Measurements from ENCODE around the gene PODN. TPM values are rescaled to one million over a fixed set of nuclear protein-coding genes. Genes with fewer than 3 reads are reported as not detected.
A peak's percentile ranks its signal among the peaks of the same experiment; 100 is the strongest.

Gene PODN
- total RNA-seq, 1 experiment from 2014 or later: not detected

DNA sequence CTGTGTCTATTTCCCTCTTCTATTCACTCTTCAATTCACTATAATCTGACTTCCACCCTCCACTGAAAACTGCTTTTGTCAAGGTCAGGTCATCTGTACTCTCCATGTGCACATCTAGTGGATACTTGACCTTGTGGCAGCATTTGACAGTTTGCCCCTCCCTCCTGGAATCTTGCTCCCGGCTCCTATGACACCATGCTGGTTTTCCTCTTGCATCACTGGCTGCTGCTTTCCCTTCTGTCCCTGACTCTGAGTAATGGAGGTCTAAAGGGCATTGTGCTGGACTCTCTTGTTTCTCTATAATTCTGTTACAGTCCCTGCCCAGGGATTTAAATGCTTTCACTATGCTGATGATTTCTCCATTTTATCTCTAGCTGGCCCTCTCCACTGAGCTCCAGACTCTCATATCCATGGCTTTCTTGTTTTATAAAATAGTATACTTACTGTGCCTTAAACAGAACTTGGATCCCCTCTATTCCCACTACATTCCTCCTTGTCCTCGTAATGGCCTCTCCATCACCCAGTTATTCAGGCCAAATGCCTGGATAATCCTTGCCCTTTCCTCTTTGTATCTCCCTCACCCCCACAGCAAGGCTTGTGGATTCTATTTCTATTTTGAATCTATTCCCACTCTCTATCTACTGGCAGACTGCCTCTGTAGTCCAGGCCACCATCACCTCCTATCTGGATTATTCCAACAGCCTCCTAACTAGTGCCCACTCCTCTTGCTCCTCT is 36.8 kb upstream of the PODN start:
- H2AFZ ChIP-seq: no peak overlapping the region
- no peak overlapping the region for H3K27ac ChIP-seq
- no peaks in the 10 kb centered on the region for H3K27me3 ChIP-seq (ENCODE audit: insufficient read depth, low read depth)
- no peak for TF ChIP-seq EZH2 (IDR thresholded peaks at IDR 0.05; ENCODE audit: low read depth)
- TF ChIP-seq, protein P1, sequence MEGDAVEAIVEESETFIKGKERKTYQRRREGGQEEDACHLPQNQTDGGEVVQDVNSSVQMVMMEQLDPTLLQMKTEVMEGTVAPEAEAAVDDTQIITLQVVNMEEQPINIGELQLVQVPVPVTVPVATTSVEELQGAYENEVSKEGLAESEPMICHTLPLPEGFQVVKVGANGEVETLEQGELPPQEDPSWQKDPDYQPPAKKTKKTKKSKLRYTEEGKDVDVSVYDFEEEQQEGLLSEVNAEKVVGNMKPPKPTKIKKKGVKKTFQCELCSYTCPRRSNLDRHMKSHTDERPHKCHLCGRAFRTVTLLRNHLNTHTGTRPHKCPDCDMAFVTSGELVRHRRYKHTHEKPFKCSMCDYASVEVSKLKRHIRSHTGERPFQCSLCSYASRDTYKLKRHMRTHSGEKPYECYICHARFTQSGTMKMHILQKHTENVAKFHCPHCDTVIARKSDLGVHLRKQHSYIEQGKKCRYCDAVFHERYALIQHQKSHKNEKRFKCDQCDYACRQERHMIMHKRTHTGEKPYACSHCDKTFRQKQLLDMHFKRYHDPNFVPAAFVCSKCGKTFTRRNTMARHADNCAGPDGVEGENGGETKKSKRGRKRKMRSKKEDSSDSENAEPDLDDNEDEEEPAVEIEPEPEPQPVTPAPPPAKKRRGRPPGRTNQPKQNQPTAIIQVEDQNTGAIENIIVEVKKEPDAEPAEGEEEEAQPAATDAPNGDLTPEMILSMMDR (conservative IDR thresholded peaks at IDR 0.05): no peak
- DNase-seq: peak; percentile 12 to 54
- 0 out of 2 replicates have a peak, but pooled peaks cover 12% of the 10 kb centered on the region for H3K79me2 ChIP-seq (ENCODE audit: low read depth)
- H3K4me3 ChIP-seq: no peak overlapping the region
- no peaks in the 10 kb centered on the region for H3K9me2 ChIP-seq (ENCODE audit: insufficient read depth)
- no peaks in the 10 kb centered on the region for H3K9me3 ChIP-seq (ENCODE audit: insufficient read depth, low read depth)
- H3K4me2 ChIP-seq: peak overlapping the region; percentile 26
- H4K20me1 ChIP-seq (ENCODE audit: insufficient read depth): no peaks in the 10 kb centered on the region
- CTCF ChIA-PET: no interaction called here
- no peaks in the 10 kb centered on the region for H3F3A ChIP-seq (ENCODE audit: insufficient read depth, low read depth)
- POLR2A ChIA-PET (ENCODE audit: unreplicated experiment): no interaction called here
- 0 out of 2 replicates have a peak, but pooled peaks cover 4% of the 10 kb centered on the region for H3K36me3 ChIP-seq (ENCODE audit: low read depth)
- BruUV-seq (replicated peaks): no TSS peak
- intact Hi-C loops (cut with micrococcal nuclease; ENCODE audit: unreplicated experiment): no loop called here
- H3K4me1 ChIP-seq (replicated peaks; ENCODE audit: insufficient read depth): peaks cover 10% of the 10 kb centered on the region

DNA sequence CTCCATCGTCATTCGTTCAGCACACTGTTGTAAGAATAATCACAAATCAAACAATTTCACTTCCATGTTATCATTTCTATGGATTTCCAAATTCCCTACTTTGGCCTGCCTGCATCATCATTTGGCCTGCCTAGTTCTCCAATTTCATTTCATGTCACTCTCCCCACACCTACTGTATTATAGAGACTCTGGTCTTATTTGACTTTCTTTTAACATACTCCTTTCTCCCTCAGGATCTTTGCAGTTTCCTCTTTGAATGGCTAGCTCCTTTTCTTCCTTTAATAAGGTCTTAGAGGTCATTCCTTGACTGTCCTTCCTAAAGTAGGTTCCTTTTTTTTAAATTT is 36.3 kb upstream of the PODN start:
- Histone ChIP-seq H3K27ac (no peak overlapping the region), H3K27me3 (ENCODE audit: insufficient read depth, low read depth) (no peaks in the 10 kb centered on the region), H3F3A (ENCODE audit: insufficient read depth, low read depth) (no peaks in the 10 kb centered on the region), H3K79me2 (ENCODE audit: low read depth) (0 out of 2 replicates have a peak, but pooled peaks cover 12% of the 10 kb centered on the region), H2AFZ (no peak overlapping the region), H3K36me3 (ENCODE audit: low read depth) (0 out of 2 replicates have a peak, but pooled peaks cover 4% of the 10 kb centered on the region), H3K9me3 (ENCODE audit: insufficient read depth, low read depth) (no peaks in the 10 kb centered on the region), H3K4me3 (no peak overlapping the region), H3K4me1 (replicated peaks; ENCODE audit: insufficient read depth) (peaks cover 10% of the 10 kb centered on the region), H3K9me2 (ENCODE audit: insufficient read depth) (no peaks in the 10 kb centered on the region), H3K4me2 (no peak overlapping the region), H4K20me1 (ENCODE audit: insufficient read depth) (no peaks in the 10 kb centered on the region)
- no TSS peak for BruUV-seq (replicated peaks)
- intact Hi-C loops (cut with micrococcal nuclease; ENCODE audit: unreplicated experiment): no loop called here
- ChIA-PET POLR2A (ENCODE audit: unreplicated experiment) (no interaction called here), CTCF (interaction anchor here (0.6 kb wide), 1 partner anchor 1187 kb away, joined by 3 read pairs; no protein-coding TSS in a partner anchor)
- no peak for DNase-seq
- TF ChIP-seq EZH2 (IDR thresholded peaks at IDR 0.05; ENCODE audit: low read depth): no peak
- TF ChIP-seq, protein P1 (conservative IDR thresholded peaks at IDR 0.05): no peak

DNA sequence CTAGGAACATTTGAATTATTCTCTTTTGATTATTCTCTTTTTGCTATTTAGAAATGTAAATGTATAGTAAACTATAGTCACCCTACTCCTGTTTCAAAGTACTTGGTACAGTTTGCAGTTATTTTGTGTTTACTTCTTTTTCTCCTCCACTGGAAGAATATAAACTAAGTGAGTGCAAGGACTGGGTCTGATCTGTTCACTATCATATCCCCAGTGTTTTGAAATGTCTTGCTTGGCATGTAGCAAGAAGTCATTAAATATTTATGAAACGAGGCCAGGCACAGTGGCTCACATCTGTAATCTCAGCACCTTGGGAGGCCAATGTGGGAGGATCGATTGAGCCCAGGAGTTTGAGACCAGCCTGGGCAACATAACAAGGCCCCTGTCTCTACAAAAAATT is 35.8 kb upstream of the PODN start:
- TF ChIP-seq EZH2 (IDR thresholded peaks at IDR 0.05; ENCODE audit: low read depth): no peak
- TF ChIP-seq, protein P1 (conservative IDR thresholded peaks at IDR 0.05): no peak
- H3K27ac ChIP-seq: no peak overlapping the region
- H3K9me3 ChIP-seq (ENCODE audit: insufficient read depth, low read depth): no peaks in the 10 kb centered on the region
- H4K20me1 ChIP-seq (ENCODE audit: insufficient read depth): no peaks in the 10 kb centered on the region
- H3K27me3 ChIP-seq (ENCODE audit: insufficient read depth, low read depth): no peaks in the 10 kb centered on the region
- H2AFZ ChIP-seq: no peak overlapping the region
- H3K4me3 ChIP-seq: no peak overlapping the region
- POLR2A ChIA-PET (ENCODE audit: unreplicated experiment): no interaction called here
- H3K9me2 ChIP-seq (ENCODE audit: insufficient read depth): no peaks in the 10 kb centered on the region
- 0 out of 2 replicates have a peak, but pooled peaks cover 12% of the 10 kb centered on the region for H3K79me2 ChIP-seq (ENCODE audit: low read depth)
- 0 out of 2 replicates have a peak, but pooled peaks cover 4% of the 10 kb centered on the region for H3K36me3 ChIP-seq (ENCODE audit: low read depth)
- no peak overlapping the region for H3K4me2 ChIP-seq
- intact Hi-C loops (cut with micrococcal nuclease; ENCODE audit: unreplicated experiment): no loop called here
- CTCF ChIA-PET: interaction anchor here (0.6 kb wide), 1 partner anchor 1187 kb away, joined by 3 read pairs; no protein-coding TSS in a partner anchor
- peaks cover 10% of the 10 kb centered on the region for H3K4me1 ChIP-seq (replicated peaks; ENCODE audit: insufficient read depth)
- BruUV-seq (replicated peaks): no TSS peak
- no peak for DNase-seq
- H3F3A ChIP-seq (ENCODE audit: insufficient read depth, low read depth): no peaks in the 10 kb centered on the region
